HG03378 (cell line): ENCODE measurements around the gene STK11.

Experiments used
- ATAC-seq: cut with Tn5 transposase; IDR thresholded peaks from one replicate; pipeline ENCODE4 v1.9.1; 2021; ENCODE audit warnings: mild to moderate bottlenecking, moderate library complexity; ENCODE audit not compliant: unreplicated experiment

STK11 gene

DNA sequence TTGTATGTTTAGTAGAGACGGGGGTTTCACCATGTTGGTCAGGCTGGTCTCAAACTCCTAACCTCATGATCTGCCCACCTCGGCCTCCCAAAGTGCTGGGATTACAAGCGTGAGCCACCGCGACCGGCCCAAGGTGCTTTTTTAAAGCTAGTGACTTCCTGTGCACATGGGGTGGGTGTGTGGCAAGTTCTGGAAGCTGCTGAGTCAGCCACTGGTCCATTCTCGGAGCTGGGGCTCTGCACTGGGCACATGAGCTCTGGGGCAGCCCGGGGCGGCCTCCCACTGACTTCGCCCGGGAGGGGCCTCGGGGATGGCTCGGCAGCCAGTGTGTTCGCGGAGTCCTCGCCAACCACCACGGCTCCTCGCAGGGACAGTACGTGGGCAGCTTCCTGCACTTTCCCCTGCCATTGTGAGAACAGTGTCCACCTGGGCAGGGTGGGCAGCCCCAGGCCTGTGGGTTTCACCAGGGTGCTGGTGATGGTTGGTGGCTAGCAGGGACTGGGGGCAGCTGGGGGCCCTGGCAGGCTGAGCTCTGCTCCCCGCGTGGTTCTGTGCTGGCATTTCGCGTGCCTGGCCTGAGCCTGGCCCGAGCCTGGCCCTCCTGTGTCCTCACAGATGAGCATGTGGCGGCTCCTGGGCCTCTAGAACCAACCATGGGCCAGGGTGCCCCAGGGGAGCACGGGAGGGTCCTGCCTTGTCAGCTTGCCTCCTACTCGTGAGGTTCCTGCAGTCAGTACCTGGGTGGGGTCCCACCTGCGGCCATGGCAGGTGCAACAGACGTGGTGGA, 20.1 kb downstream of the STK11 start:
- ATAC-seq = no peak

DNA sequence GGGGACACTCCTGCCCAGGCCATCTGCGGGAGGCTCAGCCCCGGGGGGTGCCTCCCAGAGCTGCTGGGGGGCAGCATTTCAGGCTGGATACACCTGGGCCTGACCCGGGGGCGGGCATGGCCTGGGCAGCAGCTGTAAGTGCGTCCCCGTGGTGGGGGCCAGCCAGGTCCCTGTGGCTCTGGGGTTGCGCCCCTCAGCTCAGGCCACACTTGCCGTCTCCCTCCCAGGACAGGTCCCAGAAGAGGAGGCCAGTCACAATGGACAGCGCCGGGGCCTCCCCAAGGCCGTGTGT, 20.6 kb downstream of the STK11 start:
- ATAC-seq = no peak

DNA sequence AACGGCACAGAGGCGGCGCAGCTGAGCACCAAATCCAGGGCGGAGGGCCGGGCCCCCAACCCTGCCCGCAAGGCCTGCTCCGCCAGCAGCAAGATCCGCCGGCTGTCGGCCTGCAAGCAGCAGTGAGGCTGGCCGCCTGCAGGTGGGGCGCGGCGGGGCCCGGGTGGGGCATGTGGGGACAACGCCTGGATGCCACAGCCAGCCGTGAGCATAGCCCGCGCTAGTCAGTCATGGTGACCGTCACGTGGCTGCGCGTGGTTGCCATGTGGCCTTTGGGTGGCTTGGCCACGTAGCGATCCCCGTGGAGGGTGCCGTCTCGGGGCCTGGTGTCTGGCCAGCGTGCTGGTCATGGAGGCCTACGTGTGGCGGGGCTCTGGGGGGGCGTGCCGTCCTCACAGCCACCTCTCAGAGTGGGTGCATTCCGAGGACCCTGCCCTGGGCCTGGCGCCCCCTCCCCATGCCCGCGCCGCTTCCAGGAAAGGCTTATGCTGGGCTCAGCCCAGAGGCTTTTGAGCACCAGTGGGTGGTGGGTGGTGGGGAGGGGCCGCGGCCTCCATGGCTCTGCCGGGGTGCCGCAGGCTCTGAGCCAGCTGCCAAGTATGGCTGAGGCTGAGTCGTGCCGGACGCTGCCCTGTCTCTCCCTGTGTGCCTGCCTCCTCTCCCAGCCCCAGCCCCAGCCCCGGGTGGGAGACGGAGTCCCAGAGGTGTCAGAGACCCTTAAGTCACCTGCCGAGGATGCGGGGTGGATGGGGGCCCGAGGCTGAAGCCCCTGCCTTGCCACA, 21.1 kb downstream of the STK11 start:
- ATAC-seq = no peak

DNA sequence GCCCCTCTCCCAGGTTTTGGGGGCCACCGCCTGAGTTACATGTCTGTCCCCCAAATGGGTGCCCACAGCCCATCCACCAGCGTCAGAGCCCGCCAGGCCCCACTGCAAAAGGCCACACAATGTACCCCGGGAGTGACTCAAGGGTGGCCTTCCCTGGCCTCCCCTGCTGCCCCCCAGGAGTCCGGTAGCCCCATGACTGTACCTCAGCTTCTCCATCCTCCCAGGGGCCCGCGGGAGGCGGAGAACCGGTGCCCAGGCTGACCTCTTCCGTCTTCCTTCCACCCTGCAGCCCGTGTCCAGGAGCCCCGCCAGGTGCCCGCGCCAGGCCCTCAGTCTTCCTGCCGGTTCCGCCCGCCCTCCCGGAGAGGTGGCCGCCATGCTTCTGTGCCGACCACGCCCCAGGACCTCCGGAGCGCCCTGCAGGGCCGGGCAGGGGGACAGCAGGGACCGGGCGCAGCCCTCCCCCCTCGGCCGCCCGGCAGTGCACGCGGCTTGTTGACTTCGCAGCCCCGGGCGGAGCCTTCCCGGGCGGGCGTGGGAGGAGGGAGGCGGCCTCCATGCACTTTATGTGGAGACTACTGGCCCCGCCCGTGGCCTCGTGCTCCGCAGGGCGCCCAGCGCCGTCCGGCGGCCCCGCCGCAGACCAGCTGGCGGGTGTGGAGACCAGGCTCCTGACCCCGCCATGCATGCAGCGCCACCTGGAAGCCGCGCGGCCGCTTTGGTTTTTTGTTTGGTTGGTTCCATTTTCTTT, 21.9 kb downstream of the STK11 start:
- ATAC-seq = no peak

DNA sequence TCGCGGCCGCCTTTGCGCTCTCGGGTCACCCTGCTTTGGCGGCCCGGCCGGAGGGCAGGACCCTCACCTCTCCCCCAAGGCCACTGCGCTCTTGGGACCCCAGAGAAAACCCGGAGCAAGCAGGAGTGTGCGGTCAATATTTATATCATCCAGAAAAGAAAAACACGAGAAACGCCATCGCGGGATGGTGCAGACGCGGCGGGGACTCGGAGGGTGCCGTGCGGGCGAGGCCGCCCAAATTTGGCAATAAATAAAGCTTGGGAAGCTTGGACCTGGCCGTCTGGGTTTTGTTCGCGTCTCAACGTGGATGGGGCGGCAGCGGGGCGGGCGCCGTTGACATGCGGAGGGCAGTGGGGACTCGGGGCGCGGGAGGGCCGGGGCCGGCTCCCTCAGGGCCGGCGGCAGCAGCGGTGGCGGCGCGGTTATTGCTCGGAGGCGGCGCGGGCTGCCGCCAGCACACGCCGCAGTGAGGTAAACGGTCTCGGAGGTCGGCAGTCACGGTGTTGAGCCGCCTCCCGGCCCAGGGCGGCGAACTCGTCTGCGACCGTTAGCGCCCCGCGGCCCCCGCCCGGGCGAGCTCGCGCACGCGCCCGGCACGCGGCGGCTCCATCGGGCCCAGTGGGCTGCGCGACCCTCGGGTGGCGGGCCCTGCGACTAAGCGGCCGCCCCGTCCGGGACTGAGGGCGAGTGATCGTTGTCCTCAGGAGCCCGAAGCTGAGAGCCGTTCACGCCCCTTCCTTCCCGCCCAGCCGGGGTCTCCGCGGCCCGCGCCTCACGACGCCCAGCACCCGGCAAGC, 22.8 kb downstream of the STK11 start:
- no peak for ATAC-seq

DNA sequence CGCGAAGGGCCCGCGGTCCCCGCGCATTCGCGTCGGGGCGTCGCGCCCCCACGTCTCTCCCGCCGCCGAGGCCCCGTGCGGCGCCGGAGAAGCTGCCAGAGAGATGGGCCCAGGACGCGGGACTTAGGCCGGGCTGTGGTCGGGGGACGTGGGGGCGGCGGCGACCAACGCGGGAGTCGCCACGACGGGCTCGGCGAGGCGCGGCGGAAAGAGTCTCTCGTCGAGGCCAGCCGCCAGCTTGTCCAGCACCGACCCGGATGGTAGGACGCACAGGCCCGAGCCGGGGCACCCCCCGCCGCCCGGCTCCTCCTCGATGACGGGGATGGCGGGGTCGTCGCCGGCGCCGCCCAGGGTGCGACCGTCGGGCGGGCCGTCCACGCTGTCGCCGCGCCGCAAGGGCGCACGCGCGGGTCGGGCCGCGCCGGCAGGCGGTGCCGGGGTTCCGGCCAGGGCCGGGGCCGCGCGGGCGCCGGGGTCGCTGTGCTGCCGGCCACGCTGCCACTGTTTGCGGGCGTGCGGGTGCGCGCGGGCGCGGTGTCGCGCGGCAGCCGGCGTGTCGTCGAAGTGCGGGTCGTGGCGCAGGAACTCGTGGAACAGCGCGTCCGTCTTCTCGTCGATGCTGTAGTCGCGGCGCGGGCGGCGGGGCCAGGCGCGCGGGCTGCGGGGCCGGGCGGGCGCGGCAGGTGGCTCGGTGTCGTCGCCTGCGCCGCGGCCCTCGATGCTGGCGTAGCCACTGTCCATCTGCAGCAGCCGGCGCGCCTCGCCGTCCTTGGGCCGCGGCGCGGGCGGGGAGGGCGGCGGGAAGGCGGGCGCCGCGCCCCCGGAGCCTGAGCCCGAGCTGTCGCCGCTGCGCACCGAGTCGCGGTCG, 23.7 kb downstream of the STK11 start:
- no peak for ATAC-seq

DNA sequence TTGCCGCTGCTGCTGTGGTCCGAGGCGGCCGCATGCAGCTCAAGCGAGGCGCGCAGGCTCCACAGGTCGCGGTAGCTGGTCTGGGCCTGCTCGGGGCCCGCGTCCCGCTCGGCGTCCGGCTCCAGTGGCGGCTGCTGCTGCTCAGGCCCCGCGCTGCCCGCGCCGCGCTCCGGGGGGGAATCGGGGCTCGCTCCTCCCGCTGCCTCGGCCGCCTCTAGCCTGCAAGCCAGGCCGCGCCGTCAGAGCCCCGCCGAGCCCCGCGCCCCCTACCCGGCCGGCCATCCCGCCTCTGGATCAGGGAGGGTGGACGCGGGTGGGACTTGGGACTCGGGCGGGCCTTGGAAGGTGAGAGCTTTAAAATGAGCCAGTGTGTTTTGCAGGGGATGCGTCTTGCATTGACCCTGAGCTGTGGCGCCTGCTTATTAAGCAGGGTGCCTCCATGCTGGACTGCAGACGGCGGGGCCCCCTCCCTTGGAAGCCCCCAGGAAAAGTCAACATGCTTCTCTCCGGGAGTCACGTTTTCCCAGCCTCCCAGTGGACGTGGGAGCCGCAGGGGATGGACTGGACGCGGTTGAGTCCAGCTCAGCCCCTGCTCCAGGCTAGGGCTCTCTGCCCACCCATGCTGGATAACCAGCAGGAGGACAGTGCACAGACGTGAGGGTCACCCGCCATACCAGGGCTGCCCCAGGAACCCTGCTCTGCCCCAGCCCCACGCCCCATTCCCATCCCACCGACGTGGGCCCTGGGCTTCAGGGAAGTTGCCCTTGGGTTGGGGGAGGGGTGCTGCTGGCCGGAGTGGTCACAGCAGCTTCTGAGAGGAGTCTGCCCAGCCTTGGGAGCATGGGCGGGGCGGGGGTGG, 24.6 kb downstream of the STK11 start:
- no peak for ATAC-seq

DNA sequence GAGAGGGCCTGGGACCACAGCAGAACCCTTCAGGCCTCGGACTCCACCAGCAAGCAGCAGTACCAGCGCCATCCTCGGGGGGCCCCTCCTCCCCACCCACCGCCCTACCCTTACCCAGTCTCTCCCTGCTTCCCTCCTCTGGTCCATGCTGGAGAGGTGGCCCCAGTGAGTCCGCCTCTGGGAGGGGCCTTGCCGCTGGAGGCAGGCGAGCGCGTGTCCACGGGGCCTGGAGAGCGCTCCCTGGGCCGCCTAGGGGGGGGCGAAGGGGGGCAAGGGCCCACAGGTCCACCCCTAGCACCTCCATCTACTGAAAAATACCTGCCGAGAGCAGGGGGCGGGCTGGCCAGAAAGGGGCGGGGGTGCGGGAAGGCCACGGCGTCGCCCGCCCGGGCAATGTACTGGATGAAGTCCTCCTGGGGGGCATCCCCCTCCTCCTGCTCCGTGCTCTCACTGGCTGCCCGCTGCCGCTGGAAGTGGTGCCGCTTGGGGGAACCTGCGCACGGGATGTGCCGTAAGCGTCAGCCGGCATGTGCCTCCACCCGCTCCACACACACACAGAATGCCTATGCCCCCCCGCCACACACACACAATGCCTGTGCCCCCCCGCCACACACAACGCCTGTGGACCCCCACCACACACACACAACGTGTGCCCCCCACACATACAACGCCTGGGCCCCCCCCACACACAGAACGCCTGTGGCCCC, 25.4 kb downstream of the STK11 start:
- no peak for ATAC-seq

DNA sequence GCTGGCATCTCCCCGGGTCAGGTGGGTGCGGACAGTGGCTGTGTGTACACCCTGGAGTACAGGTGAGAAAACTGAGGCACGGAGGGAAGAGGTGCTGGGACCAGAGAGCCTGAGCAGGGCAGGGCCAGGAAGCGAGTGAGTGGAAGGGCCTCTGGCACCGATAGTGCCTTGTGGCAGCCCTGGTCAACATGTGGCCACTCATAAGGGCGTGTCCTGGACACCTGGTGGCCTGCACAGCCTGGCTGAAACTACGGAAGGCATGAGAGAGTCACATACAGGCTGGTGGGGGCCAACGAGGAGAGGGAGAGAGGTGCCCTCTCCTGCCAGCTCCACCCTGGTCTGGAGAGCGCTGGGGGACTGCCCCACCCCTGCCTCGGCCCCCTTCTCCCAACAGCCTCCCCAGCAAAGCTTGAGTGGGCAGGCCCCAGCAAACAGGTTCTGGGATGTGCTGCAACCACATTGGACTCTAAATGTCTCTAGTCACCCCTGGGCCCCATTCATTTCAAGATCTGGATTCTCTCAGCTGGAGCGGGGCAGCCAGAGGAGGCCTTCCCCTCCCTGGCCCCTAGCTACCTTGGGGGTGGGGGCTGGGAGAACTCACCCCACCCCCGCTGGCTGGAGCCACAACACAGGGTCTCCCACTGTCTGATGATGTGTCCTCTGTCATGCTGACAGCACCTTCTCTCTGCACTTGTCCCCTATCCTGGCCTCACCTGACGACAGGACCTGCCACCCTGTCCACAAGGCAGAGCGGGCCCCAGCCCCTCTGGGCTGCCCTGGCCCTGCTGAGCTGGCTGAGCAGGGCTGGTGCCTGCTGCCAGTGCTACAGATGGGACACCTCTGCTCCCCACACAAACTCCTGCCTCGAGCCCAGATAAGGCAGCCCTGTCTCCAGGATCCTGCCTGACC, 26.4 kb downstream of the STK11 start:
- no peak for ATAC-seq

DNA sequence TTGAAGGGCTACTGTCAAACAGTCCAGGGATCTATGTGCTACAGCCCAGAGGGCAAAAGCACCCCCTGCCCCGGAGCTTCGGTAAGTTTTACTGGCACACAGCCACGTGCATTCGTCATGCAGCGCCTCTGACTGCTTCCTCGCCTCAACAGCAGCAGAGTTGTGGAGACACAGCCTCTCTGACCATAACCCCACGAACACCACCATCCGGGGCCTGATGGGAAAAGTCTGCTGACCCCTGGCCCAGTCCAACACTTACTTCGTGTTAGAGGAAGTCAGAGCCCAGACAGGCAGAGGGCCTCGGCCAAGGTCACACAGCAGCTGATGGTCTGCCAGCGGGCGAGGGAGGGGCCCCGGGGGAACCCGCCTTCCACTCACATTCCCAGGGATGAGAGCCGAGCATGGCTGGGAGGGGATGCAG, 27.1 kb downstream of the STK11 start:
- no peak for ATAC-seq

DNA sequence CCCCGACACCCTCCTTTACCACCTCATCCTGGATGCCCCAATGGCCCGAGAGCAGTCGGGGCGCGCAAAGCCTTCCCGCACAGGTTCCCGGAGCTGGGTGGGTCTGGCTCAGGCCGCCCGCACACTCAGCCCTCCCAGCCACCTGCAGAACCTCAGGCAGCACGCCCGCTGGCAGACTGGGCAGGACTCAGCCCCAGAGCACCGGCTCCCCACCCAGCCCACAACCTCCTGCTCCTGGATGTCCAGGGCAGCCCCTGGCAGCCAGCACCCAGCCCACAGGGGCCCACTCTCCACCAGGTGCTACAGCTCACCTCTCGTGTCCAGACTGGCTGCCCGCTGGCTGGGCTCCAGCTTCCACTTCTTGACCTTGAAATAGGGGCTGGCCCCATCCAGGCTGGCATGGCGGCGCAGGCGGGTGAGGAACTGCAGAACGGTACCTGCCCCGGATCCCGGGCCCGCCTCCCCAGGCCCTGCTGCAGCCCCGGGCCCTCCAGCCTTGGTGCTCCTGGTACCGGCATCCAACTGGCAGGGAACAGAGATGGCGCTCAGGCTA, 27.6 kb downstream of the STK11 start:
- ATAC-seq = no peak

DNA sequence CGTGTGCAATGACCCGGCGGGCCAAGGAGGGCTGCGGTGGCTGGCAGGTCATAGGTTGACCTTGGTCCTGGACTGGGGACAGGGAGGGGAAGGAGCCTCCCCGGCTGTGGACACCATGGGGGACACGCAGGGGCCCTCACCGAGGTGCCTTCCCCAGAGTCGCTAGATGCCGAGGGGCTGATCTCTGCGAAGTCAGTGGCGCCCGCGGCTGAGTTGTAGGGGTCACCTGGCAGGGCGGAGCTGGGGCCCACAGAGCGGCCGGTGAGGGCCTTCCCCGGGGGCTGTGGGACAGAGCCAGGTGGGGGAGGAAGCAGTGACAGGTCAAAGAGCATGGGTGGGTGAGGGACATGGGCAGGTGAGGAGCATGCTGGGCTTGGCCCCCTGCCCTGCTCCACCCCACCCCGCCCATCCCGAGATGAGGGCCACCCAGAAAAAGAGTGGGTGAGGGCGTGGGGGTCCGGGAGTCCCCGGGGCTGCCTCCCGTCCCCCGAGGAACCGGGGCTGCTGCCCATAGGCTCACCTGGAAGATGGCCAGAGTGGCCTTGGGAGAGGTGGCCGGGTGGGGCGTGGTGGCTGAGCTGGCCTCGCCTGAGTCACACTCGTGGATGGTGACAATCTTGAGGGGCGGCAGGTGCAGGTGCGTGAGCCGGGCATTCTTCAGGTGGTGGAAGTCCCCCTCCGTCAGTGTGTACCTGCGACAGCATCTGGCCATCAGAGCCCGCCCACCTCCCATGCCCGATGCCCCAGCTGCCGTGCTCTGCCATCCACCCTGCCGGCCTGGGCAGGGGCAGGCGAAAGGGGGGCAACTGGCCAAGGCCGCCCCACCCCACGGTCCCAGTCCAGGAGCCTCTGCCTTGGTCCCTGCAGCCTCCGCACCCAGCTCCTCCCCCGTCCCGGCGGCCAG, 28.7 kb downstream of the STK11 start:
- no peak for ATAC-seq

DNA sequence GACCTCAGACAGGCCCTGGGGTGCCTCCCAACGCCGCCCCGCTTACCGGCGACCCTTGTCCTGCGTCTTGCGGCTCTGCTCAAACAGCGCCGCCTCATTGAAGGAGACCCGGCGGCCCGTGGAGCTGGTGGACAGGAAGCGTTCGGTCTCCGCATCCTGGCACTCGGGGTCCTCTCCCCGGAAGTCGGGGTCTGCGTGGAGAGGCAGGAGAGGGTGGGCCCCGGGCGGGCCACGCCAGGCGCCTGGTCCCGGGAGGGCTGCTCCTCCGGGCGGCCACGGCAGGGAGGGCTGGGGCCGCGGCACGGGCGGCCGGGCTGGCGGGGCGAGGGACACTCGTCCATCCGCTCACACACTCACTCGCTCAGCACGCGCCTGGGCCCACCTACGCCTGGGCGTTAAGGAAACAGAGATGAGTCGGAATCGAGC, 29.4 kb downstream of the STK11 start:
- no peak for ATAC-seq

DNA sequence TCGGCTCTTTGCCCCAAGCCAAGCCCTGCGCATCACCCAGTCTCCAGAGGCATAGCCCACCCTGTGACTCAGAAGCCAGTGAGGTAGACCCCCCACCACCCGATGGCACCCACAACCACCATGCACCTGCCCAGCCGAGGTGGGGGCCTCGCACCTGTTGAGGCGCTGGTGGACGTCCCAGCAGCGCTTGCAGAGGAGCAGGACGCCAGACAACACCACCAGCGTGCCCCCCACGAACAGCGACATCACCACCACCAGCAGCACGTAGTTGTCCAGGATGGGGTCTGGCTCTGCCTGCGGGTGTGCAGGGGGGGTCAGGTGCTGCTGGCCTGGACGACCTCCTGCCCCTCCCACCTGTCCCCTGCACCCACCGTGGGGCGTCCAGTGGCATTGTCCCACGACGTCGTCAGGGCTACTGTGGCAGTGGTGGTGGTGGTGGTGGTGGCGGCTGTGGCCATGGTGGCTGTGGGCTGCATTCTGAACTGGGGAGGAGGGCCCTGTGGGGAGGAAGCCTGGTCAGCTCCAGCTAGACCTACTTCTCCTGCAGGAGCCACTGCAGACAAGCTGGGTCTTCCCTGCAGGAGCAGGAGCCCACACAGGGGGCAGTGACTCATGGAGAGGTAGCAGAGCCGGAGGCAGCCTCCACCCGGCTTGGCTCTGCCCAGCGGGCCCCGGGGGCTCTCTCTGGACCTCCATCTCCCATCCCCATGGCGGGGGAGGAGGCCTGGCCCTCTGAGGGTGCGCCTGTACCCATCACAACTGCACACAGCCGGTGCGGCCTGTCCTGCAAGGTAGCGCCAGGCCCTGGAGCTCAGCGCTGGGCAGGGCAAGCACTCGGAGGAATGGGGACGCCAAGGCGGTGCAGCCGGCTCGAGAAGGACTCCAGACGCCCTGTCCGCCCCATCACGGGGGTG, 30.3 kb downstream of the STK11 start:
- ATAC-seq = no peak

DNA sequence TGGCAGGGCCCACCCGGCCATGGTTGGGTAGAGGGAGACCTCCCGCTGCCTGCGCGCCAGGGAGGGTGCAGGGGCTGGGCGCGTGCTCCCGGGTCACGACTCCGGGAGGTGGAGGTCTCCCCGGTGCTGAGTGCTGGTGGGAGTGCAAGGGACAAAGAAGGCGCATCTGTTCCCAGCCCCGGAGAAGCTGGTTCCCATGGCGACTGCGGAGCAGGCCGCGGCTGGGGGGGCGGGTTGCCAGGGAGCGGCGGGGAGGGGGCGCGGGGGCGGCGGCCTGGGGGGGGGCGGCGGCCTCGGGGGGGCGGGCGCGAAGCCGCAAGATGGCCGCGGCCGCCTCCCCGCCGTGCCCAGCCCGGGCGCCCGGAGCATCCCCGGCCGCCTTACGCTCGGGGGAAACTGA, 31.0 kb downstream of the STK11 start:
- no peak for ATAC-seq
